ENCODE data around the gene KLHL40. TPM values are rescaled to one million over a fixed set of nuclear protein-coding genes. Genes with fewer than 3 reads are reported as not detected.

The KLHL40 gene
- total and polyA plus RNA-seq, 9 of the 15 experiments (the other 6 are each of a cell fraction or from before 2014, with no cell fraction given): not detected

- TF ChIP-seq RREB1 (CRISPR knock-in tag; IDR thresholded peaks at IDR 0.05): no peak
- TF ChIP-seq FOXJ3 (CRISPR knock-in tag; IDR thresholded peaks at IDR 0.05): no peak
- no peak for TF ChIP-seq IRF1 (CRISPR knock-in tag; IDR thresholded peaks at IDR 0.05; ENCODE audit: borderline replicate concordance)
- TF ChIP-seq TAF7 (tag; IDR thresholded peaks at IDR 0.05): no peak
- no peak for TF ChIP-seq AFF4 (CRISPR knock-in tag; IDR thresholded peaks at IDR 0.05)
- TF ChIP-seq XRCC4 (IDR thresholded peaks at IDR 0.05; ENCODE audit: extremely low read depth, insufficient read depth, insufficient read length): no peak
- TF ChIP-seq PURB (CRISPR knock-in tag; IDR thresholded peaks at IDR 0.05; ENCODE audit: low read depth): no peak
- no peak for TF ChIP-seq LCOR (CRISPR knock-in tag; IDR thresholded peaks at IDR 0.05)
- TF ChIP-seq ETS1 (conservative IDR thresholded peaks at IDR 0.05; ENCODE audit: control insufficient read depth, low read depth, low read length): no peak
- TF ChIP-seq SAP30 (IDR thresholded peaks at IDR 0.05; ENCODE audit: borderline replicate concordance, insufficient read depth, low read depth, low read length, poor library complexity, severe bottlenecking): no peak
- TF ChIP-seq SMC3 (conservative IDR thresholded peaks at IDR 0.05; ENCODE audit: insufficient read depth, low read depth, low read length): no peak
These were observed 6.9 kb upstream of the KLHL40 start (continued) for GRCh38 chr3:42678447-42678846.
